Activated naive CD4-positive, alpha-beta T cell treated with anti-CD3 and anti-CD28 coated beads, Interleukin-2, amount 50 U/mL, for 72 hours (primary cell): ENCODE data around the gene CDK19. TPM values are rescaled to one million over a fixed set of nuclear protein-coding genes. Genes with fewer than 3 reads are reported as not detected.
"Not testable (repeated sequence)": the region's sequence is repeated elsewhere in the genome, so short reads cannot be mapped to it uniquely, and the experiment has no call there.

Experiments used
- ATAC-seq, 2 donors: fragments of 150-1000 bp; cut with Tn5 transposase; 2 replicates each; pipeline ENCODE4 v1.10.0; 2021; ENCODE audit warnings: mild to moderate bottlenecking in 2 of 2, moderate library complexity in 2 of 2
- DNase-seq, 2 donors: peaks; one replicate each; pipeline ENCODE4 v3.0.0; 2021 to 2022; ENCODE audit warnings: low spot score in 2 of 2
- H3K27ac Mint-ChIP-seq, 2 donors: one replicate each; pipeline ENCODE4 v1.8.0; 2022; ENCODE audit warnings: mild to moderate bottlenecking in 2 of 2, mixed read lengths in 2 of 2
- H3K36me3 Mint-ChIP-seq, 2 donors: one replicate each; pipeline ENCODE4 v1.8.0; 2022; ENCODE audit warnings: mixed read lengths in 2 of 2
- H3K9me3 Mint-ChIP-seq, 2 donors: one replicate each; pipeline ENCODE4 v1.8.0; 2022; ENCODE audit warnings: mixed read lengths in 2 of 2
- total RNA-seq, 2 donors: library from RNA; stranded (reverse); gene quantifications; one replicate each; pipeline ENCODE4 v1.2.3, GENCODE V29; 2022

Gene CDK19
- total RNA-seq, 2 donors from 2014 or later = 14.3 to 17.9 TPM

- not testable (repeated sequence) for ATAC-seq, H3K27ac Mint-ChIP-seq, DNase-seq
- peaks cover 27 to 32% of the 10 kb centered on the region in 2 donors for H3K36me3 Mint-ChIP-seq
- peaks cover 10 to 23% of the 10 kb centered on the region in 2 donors for H3K9me3 Mint-ChIP-seq
These were observed 72.7 kb downstream of the CDK19 start for GRCh38 chr6:110742552-110742951.

DNA sequence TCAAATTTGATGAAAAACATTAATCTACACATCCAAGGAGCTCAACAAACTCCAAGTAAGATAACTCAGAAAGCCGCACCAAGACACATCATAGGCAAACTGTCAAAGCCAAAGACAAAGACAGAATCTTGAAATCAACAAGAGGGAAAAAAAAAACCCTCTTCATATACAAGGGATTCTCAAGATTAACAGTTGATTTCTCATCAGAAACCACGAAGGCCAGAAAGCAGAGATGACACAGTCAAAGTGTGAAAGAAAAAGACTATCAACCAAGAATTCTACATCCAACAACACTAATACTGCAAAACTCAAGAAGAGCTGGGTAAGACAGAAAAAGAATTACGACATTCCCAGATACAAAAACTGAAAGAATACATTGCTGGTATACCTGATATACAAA is 73.8 kb downstream of the CDK19 start:
- H3K27ac Mint-ChIP-seq = no peak overlapping the region
- peak; percentile 39 to 79 for ATAC-seq
- H3K36me3 Mint-ChIP-seq = peaks cover 27 to 32% of the 10 kb centered on the region in 2 donors
- no peak for DNase-seq
- H3K9me3 Mint-ChIP-seq = peaks cover 10 to 23% of the 10 kb centered on the region in 2 donors

DNA sequence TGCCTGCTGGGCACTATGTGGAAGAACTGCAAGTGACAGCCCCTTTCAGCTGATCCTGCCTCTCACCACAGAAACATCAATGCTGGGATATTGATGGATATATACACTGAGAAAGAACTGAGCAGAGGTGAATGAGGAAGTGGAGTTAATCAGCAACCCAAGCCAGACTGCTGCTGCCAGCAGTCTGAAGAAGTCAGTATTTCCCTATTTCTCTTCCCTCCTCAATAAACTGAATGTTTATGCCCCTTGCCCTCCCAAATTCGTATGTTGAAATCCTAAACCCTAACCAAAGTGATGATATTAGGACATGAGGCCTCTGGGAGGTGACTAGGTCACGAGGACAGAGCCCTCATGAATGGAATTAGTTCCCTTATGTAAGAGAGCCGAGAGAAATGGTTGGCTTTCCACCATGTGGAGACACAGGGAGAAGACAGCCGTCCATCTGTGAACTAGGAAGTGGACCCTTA is 76.3 kb downstream of the CDK19 start:
- ATAC-seq = no peak

DNA sequence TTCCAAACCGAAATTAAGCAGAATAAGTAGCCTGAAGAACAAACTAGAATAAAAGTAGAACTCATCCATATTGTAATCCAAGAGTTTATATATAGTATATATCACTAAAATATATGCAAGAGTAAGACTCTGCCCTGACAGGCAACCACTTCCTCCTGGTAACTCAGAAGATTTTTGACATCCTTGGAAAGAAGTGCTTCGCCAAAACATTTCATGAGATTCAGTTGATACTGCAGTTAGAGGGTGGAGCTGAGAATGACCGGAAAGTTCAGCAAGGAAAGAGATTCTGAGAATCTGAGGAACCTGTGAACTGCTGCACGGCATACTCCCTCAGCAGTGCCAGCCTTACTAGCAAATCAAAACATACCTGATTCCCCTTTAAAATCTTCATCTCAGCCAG is 79.6 kb downstream of the CDK19 start:
- peaks cover 7% of the 10 kb centered on the region in 2 donors for H3K36me3 Mint-ChIP-seq
- H3K9me3 Mint-ChIP-seq = peaks cover 1 to 3% of the 10 kb centered on the region in 2 donors
- ATAC-seq (no peak), DNase-seq (no peak)
- H3K27ac Mint-ChIP-seq = no peak overlapping the region

More for the DNA sequence above, 76.3 kb downstream of the CDK19 start:
- Mint-ChIP-seq H3K36me3 (peaks cover 31 to 32% of the 10 kb centered on the region in 2 donors), H3K9me3 (peaks cover 10 to 23% of the 10 kb centered on the region in 2 donors), H3K27ac (no peak overlapping the region)
- no peak for DNase-seq

DNA sequence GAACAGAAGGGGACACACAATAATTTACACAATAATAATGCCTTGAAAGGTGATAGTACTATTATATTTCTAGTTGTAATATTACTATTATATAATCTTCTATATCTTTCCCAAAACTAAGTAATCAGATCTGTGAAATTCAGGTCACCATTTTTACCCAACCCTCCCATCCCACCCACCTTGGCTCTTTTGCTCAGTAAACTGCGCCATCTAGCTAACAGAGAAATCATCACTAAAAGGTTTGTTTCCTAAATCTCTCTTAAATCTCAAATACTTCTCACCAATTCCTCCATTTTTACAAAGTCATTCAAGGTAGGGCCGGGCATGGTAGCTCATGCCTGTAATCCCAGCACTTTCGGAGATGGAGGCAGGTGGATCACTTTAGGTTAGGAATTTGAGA is 83.4 kb downstream of the CDK19 start:
- no peaks in the 10 kb centered on the region for H3K9me3 Mint-ChIP-seq
- no peak for DNase-seq
- H3K27ac Mint-ChIP-seq = no peak overlapping the region
- peaks cover 0 to 4% of the 10 kb centered on the region in 2 donors for H3K36me3 Mint-ChIP-seq
- no peak for ATAC-seq

DNA sequence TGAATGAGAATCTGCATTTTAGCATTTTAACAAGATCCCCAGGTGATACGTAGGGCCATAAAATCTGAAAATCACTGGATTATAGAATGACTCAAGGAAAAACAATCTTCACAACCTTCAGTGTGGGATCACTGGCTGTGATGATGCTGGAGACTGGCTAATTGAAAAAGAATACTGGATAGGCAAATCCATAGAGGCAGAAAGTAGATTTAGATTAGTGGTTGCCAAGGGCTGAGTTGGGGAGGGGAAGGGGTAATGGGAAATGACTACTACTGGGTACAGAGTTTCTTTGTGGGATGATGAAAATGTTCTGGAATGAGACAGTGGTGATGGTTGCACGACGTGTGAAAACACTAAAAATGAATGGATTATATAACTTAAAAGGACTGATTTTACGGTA is 84.1 kb downstream of the CDK19 start:
- Mint-ChIP-seq H3K36me3 (peaks cover 0 to 4% of the 10 kb centered on the region in 2 donors), H3K9me3 (no peaks in the 10 kb centered on the region), H3K27ac (no peak overlapping the region)
- ATAC-seq (no peak), DNase-seq (no peak)

GRCh38 chr6:110728501-110728900 is 86.8 kb downstream of the CDK19 start:
- ATAC-seq = no peak
- no peak for DNase-seq
- Mint-ChIP-seq H3K9me3 (no peaks in the 10 kb centered on the region), H3K36me3 (no peaks in the 10 kb centered on the region), H3K27ac (no peak overlapping the region)

- no peak overlapping the region for H3K27ac Mint-ChIP-seq
- DNase-seq (no peak), ATAC-seq (no peak)
- no peaks in the 10 kb centered on the region for H3K9me3 Mint-ChIP-seq
- no peaks in the 10 kb centered on the region for H3K36me3 Mint-ChIP-seq
These were observed 92.3 kb downstream of the CDK19 start for GRCh38 chr6:110723017-110723416.

DNA sequence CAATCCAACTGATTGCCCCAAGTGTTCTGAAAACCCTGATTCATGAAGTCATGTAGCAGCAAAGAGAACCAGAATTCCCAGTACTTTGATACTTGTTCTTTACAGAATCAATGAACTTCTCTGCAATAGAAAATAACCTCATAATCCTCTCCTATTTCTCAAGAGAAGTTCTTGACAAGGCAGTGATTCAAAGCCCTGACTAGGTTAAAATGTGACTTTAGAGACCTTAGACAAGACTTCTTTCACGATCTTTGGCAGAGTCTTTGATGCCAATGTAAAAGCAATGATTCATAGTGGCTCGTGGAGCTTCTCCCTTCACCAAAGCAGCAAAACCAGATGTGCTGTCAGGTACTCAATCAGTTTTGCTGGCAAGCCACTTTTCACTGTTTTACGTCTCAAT is 95.2 kb downstream of the CDK19 start:
- no peak for DNase-seq
- no peak overlapping the region for H3K27ac Mint-ChIP-seq
- no peaks in the 10 kb centered on the region for H3K36me3 Mint-ChIP-seq
- no peaks in the 10 kb centered on the region for H3K9me3 Mint-ChIP-seq
- ATAC-seq = no peak

DNA sequence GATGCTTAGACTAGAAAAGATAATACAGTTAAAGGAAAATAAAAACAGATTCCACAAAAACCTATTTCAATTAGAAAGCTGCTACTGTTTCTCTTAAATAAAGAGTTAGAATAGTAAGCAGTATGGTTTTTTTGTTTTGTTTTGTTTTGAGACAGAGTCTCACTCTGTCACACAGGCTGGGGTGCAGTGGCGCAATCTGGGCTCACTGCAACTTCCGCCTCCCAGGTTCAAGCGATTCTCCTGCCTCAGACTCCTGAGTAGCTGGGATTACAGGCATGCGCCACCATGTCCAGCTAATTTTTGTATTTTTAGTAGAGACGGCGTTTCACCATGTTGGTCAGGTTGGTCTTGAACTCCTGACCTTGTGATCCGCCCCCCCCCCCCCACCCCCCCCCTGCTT is 95.7 kb downstream of the CDK19 start:
- H3K9me3 Mint-ChIP-seq, H3K36me3 Mint-ChIP-seq, DNase-seq, ATAC-seq, H3K27ac Mint-ChIP-seq: not testable (repeated sequence)

DNA sequence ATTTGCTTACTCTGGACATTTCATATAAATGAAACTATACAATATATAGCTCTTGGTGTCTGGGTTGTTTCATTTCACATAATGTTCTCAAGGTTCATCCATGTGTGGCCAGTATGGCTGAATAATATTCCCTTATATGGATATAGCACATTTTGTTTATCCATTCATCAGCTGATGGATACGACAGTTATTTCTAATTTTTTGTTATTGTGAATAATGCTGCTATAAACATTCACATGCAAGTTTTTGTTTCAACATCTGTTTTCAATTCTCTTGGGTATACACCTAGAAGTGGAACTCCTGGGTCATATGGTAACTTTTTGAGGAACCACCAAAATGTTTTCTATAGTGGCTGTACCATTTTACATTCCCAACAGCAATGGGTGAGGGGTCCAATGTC is 101.1 kb downstream of the CDK19 start:
- no peaks in the 10 kb centered on the region for H3K9me3 Mint-ChIP-seq
- DNase-seq = no peak
- H3K36me3 Mint-ChIP-seq = peaks cover 0 to 5% of the 10 kb centered on the region in 2 donors
- no peak for ATAC-seq
- H3K27ac Mint-ChIP-seq = no peak overlapping the region

DNA sequence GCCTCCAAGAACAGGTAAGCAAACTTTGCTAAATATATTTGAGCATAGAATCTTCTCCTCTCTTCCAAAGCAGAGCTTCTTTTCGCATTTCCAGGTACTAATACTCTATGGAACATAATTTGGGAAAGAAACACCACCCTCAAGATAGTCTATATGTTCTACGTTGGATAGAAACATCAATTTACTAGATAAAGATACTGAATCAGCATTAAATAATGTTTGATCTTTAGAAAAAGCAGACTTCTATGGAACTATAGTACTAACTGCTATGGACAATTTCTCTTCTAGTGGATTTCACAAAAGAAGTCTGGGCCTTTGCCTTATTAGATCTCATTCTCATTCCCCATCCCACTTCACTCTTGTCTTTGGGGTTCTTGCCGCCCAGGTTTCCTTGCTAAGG is 103.0 kb downstream of the CDK19 start:
- ATAC-seq = no peak
- H3K27ac Mint-ChIP-seq = no peak overlapping the region
- no peak for DNase-seq
- H3K9me3 Mint-ChIP-seq = no peaks in the 10 kb centered on the region
- peaks cover 0 to 5% of the 10 kb centered on the region in 2 donors for H3K36me3 Mint-ChIP-seq

DNA sequence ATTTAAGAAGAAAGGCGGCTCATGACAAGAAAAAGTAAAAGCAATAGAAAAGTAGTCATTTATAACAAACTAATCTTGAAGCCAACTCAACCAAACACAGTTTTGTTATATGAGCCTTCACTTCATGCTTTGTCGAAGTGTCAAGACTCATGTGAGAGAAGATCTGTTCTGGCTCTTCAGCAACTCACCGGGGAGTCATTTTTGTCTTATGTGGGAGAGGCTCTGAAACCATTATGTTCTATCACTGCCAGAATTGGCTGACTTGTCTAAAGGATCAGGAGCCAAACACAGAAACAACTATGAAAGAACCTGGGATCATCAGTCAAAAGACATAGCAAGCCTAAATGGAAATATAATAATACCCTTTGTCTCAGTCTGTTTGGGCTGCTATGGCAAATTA is 105.2 kb downstream of the CDK19 start:
- peak overlapping the region in 1 of 2 donors; percentile 50 for H3K27ac Mint-ChIP-seq
- H3K36me3 Mint-ChIP-seq = peaks cover 0 to 5% of the 10 kb centered on the region in 2 donors
- no peaks in the 10 kb centered on the region for H3K9me3 Mint-ChIP-seq
- ATAC-seq (no peak), DNase-seq (no peak)

- H3K27ac Mint-ChIP-seq = no peak overlapping the region
- no peak for ATAC-seq
- peaks cover 0 to 5% of the 10 kb centered on the region in 2 donors for H3K36me3 Mint-ChIP-seq
- DNase-seq = no peak
- no peaks in the 10 kb centered on the region for H3K9me3 Mint-ChIP-seq
These were observed 106.8 kb downstream of the CDK19 start for GRCh38 chr6:110708295-110708950.

DNA sequence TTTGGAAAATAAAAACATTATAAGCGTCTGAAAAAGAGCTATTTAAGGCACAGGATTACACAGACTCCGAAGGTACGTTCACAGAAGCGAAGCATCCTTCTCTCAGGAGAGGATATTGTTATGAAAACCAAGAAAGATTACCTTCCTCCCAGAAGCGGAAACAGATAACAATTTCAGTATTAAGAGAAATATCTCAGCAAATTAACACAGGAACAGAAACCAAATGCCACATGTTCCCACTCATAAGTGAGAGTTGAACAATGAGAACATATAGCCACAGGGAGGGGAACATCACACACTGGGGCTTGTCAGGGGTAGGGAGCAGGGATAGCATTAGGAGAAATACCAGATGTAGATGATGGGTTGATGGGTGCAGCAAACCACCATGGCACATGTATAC is 109.7 kb downstream of the CDK19 start:
- DNase-seq (no peak), ATAC-seq (no peak)
- H3K36me3 Mint-ChIP-seq = no peaks in the 10 kb centered on the region
- no peaks in the 10 kb centered on the region for H3K9me3 Mint-ChIP-seq
- no peak overlapping the region for H3K27ac Mint-ChIP-seq

DNA sequence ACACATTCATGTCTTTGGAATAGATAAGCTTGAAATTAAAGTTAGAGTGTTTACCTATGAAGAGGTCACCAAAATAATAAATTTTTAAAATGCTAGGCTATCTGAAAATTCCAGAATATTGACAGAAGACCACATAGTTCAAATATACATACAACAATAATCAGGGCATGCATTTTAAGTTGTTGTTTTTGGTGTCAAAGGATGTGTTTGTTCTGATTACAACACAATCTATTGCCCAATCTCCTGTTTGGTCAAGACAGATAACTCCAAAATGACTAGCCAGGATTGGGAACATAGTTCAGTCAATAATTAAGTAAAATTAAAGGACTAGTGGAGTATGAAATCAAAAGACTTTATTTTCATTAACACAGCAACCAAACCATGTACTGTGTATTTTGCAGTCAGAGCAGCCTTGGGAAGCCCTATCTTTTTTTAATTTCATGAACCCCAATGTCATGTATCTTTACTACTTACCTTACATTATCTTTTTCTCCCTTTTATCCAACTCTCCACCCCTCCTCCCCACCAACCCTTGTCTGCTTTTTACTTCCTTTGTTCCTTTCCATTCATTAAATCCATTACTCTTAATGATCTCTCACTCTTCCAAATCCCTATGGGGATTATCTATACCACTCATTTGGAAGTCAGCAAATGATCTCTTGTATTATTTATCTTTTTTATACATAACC is 111.2 kb downstream of the CDK19 start:
- no peak for DNase-seq
- Mint-ChIP-seq H3K36me3 (no peaks in the 10 kb centered on the region), H3K27ac (no peak overlapping the region), H3K9me3 (no peaks in the 10 kb centered on the region)
- ATAC-seq = no peak

GRCh38 chr6:110703010-110703905 is 112.0 kb downstream of the CDK19 start:
- no peak for DNase-seq
- no peak overlapping the region for H3K27ac Mint-ChIP-seq
- ATAC-seq = no peak
- no peaks in the 10 kb centered on the region for H3K36me3 Mint-ChIP-seq
- H3K9me3 Mint-ChIP-seq = no peaks in the 10 kb centered on the region
